A673 (cell line): Measurements from ENCODE around the gene TESK2. TPM values are rescaled to one million over a fixed set of nuclear protein-coding genes. Genes with fewer than 3 reads are reported as not detected.
A peak's percentile ranks its signal among the peaks of the same experiment; 100 is the strongest.

Source experiments
- BruUV-seq: library from RNA; stranded (reverse); fragments of 400-500 nt; replicated peaks from 2 replicates; lab custom pipeline; 2021; lab: Mats Ljungman, UMichigan
- CTCF ChIA-PET: fragments of 300-600 bp; sonication (Branson Sonifier 250); formaldehyde crosslinking; loops from one replicate; lab custom pipeline; 2022; ENCODE audit warnings: antibody characterized with exemption; lab: Charles Lee
- POLR2A ChIA-PET: fragments of 300-600 bp; sonication (Branson Sonifier 250); formaldehyde crosslinking; loops from one replicate; lab custom pipeline; 2022; ENCODE audit warnings: antibody characterized with exemption; ENCODE audit not compliant: low non-redundant PET; lab: Charles Lee
- DNase-seq: peaks from one replicate; pipeline ENCODE4 v3.0.0-alpha.2; 2015; ENCODE audit warnings: low spot score
- H3K27ac ChIP-seq: fragments of 200-600 bp; sonication (generic); 2 replicates; pipeline ENCODE4 v1.5.1; 2016; ENCODE audit warnings: mixed run types, low read depth, mild to moderate bottlenecking, mixed read lengths, antibody characterized with exemption, low read length; ENCODE audit not compliant: poor library complexity, severe bottlenecking
- H3K27me3 ChIP-seq: fragments of 200-600 bp; sonication (generic); replicated peaks from 2 replicates; pipeline ENCODE4 v1.6.1; 2017; ENCODE audit warnings: mixed run types, low read depth, mild to moderate bottlenecking, mixed read lengths, antibody characterized with exemption, low read length; ENCODE audit not compliant: insufficient read depth, poor library complexity
- H3K36me3 ChIP-seq: fragments of 200-600 bp; sonication (generic); 2 replicates; pipeline ENCODE4 v1.6.1; 2016; ENCODE audit warnings: mixed run types, mild to moderate bottlenecking, mixed read lengths, antibody characterized with exemption, low read length; ENCODE audit not compliant: insufficient read depth, poor library complexity, severe bottlenecking
- H3K4me1 ChIP-seq: fragments of 200-600 bp; sonication (generic); 2 replicates; pipeline ENCODE4 v1.6.1; 2017; ENCODE audit warnings: mixed run types, mild to moderate bottlenecking, mixed read lengths, antibody characterized with exemption, low read length; ENCODE audit not compliant: insufficient read depth, poor library complexity, severe bottlenecking
- H3K4me3 ChIP-seq: fragments of 200-600 bp; sonication (generic); 2 replicates; pipeline ENCODE4 v1.5.1; 2016; ENCODE audit warnings: low read depth, mixed run types, mild to moderate bottlenecking, mixed read lengths, low read length; ENCODE audit not compliant: poor library complexity, severe bottlenecking
- H3K9me3 ChIP-seq: fragments of 200-600 bp; sonication (generic); 2 replicates; pipeline ENCODE4 v1.6.1; 2016; ENCODE audit warnings: mixed run types, low read depth, mild to moderate bottlenecking, mixed read lengths, antibody characterized with exemption, low read length; ENCODE audit not compliant: poor library complexity, severe bottlenecking
- CTCF ChIP-seq: fragments of 300-800, 200-600 bp; sonication (generic); conservative IDR thresholded peaks from 2 replicates; pipeline ENCODE4 v1.5.1; 2017; ENCODE audit warnings: low read depth, mild to moderate bottlenecking, antibody characterized with exemption, low read length, moderate library complexity, mixed read lengths
- EZH2 ChIP-seq: fragments of 200-600 bp; sonication (generic); IDR thresholded peaks from 2 replicates; pipeline ENCODE4 v1.6.1; 2017; ENCODE audit warnings: borderline replicate concordance, low read depth, mild to moderate bottlenecking, mixed read lengths, antibody characterized with exemption, low read length; ENCODE audit not compliant: poor library complexity, severe bottlenecking
- intact Hi-C: fragments of 100-400 bp; cut with micrococcal nuclease; formaldehyde crosslinking; loops from one replicate; pipeline ENCODE4 v1.10.0; 2022; ENCODE audit not compliant: unreplicated experiment
- total RNA-seq: library from RNA; stranded (reverse); gene quantifications from 2 replicates; pipeline ENCODE4 v1.2.3, GENCODE V29; 2021

Gene TESK2
- total RNA-seq, 1 experiment from 2014 or later, result 0.75 TPM

DNA sequence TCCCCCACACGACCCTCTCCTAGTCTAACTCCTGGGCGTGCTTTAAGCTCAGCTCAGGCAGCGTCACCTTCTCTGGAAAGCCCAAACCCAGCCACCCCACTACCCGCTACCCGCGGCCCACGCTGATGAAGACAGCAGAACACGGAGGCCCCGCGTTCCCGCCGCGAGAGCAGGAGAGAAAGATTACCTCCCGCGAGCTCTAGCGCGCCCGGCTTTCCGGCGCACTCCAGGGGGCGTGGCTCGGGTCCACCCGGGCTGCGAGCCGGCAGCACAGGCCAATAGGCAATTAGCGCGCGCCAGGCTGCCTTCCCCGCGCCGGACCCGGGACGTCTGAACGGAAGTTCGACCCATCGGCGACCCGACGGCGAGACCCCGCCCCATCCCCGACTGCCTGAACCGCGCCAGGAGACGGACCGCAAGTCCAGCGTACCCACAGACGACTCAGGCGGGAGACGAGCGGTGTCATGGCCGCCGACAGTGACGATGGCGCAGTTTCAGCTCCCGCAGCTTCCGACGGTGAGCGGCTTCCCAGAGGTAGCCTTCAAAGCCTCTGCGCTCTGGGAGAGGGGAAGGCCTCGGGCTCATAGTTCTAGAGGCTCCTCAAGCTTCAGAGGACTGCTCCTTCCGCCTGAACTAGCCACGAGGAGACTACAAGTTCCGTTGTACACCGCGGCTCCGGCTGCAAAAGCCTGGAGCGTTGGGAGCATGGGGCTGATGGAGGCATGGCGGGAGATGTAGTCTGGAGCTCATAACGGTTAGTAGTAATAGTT, 151.0 kb downstream of the TESK2 start, which contains the start of the genes MUTYH and TOE1:
Gene MUTYH, minus strand, starts transcription at position 652 of the 770 bp plus-strand sequence. CDS start 5,935 bp downstream, outside the sequence.
Gene TOE1, plus strand, starts transcription at position 382 of the 770 bp plus-strand sequence. Its CDS starts 83 bp downstream, at position 465.
- Histone ChIP-seq H3K9me3 (no peaks in the 10 kb centered on the region), H3K36me3 (peaks cover 31% of the 10 kb centered on the region), H3K4me3 (peak within 1 kb of the TSS; percentile 81), H3K27ac (peak within 1 kb of the TSS; percentile 98), H3K4me1 (peaks cover 10% of the 10 kb centered on the region), H3K27me3 (no peaks in the 10 kb centered on the region)
- intact Hi-C loops, result loop anchor here (5.0 kb wide), 1 partner anchor 152 kb away; the partner anchor contains the start of gene TESK2
- DNase-seq, result peak; percentile 97
- ChIA-PET CTCF (interaction anchor here (0.6 to 1.5 kb wide), 3 partner anchors 37 to 352 kb away, joined by 3 to 9 read pairs (median 6); no protein-coding TSS in a partner anchor), POLR2A (interaction anchor here (0.9 to 1.1 kb wide), 2 partner anchors 160 to 182 kb away, joined by 4 read pairs; partner anchors contain the start of genes CCDC163, MMACHC and PRDX1)
- BruUV-seq, result no TSS peak
- TF ChIP-seq EZH2 (no peak), CTCF (no peak)

DNA sequence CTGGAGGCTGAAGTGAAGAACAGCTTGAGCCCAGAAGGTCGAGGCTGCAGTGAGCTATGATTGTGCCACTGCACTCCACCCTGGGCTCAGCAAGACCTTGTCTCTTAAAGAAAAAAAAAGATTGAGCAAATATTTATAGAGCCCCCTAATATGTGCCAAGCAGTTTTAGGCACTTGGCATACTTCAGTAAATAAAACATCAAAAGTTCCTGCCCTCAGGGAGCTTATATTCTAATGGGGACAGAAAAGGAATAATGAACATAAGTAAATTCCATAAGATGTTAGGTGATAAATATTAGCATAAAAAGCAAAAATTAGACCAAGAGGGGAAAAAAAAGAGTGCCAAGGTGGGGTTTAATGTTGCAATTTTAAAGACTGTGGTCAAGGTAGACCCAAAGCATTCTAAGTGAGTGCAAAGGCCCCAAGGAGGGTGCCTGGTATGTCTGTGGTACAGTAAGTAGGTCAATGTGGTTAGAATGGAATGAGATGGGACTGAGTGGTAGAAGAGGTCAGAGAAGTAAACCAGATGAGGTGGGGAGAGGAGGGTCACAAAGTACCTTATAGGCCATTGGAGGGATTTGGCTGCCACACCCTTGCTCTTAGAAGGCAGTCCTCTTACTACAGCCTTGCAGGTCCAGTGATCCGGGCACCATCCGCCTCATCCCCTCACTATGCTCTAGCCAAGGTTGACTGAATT, 153.2 kb downstream of the TESK2 start:
- ChIA-PET POLR2A (interaction anchor here (0.7 kb wide), 1 partner anchor 24 kb away, joined by 3 read pairs; no protein-coding TSS in a partner anchor), CTCF (interaction anchor here (0.5 kb wide), 1 partner anchor 34 kb away, joined by 6 read pairs; no protein-coding TSS in a partner anchor)
- no peaks in the 10 kb centered on the region for H3K27me3 ChIP-seq
- TF ChIP-seq CTCF (no peak), EZH2 (no peak)
- peaks cover 10% of the 10 kb centered on the region for H3K4me1 ChIP-seq
- no peak overlapping the region for H3K4me3 ChIP-seq
- no peaks in the 10 kb centered on the region for H3K9me3 ChIP-seq
- intact Hi-C loops, result no loop called here
- no peak overlapping the region for H3K27ac ChIP-seq
- no peak for DNase-seq
- peaks cover 14% of the 10 kb centered on the region for H3K36me3 ChIP-seq
- no TSS peak for BruUV-seq

GRCh38 chr1:45335855-45336324, 155.1 kb downstream of the TESK2 start:
- intact Hi-C loops, result no loop called here
- Histone ChIP-seq H3K27ac (no peak overlapping the region), H3K27me3 (no peaks in the 10 kb centered on the region), H3K4me3 (no peak overlapping the region), H3K4me1 (no peaks in the 10 kb centered on the region), H3K36me3 (no peaks in the 10 kb centered on the region), H3K9me3 (no peaks in the 10 kb centered on the region)
- BruUV-seq, result no TSS peak
- POLR2A ChIA-PET, result no interaction called here
- CTCF ChIA-PET, result no interaction called here
- TF ChIP-seq EZH2, result no peak
- no peak for DNase-seq
